ENCODE data around the gene STAT5B.

STAT5B gene

GRCh38 chr17:42171831-42172230, 104.4 kb downstream of the STAT5B start:
- no peak for DNase-seq (ENCODE audit: low read depth)
- H3K4me3 ChIP-seq (ENCODE audit: control insufficient read depth, low read depth, low read length): no peak overlapping the region
- TF ChIP-seq CTCF (IDR thresholded peaks at IDR 0.05; ENCODE audit: control insufficient read depth, insufficient read depth, low read depth, low read length, missing control alignments): no peak

- no peak for TF ChIP-seq CTCF (IDR thresholded peaks at IDR 0.05; ENCODE audit: control insufficient read depth, insufficient read depth, low read depth, low read length, missing control alignments)
- DNase-seq (ENCODE audit: low read depth): no peak
- H3K4me3 ChIP-seq (ENCODE audit: control insufficient read depth, low read depth, low read length): no peak overlapping the region
Observed at GRCh38 chr17:42169351-42169750, 106.8 kb downstream of the STAT5B start.

GRCh38 chr17:42167807-42168206, 108.4 kb downstream of the STAT5B start:
- no peak for DNase-seq (ENCODE audit: low read depth)
- no peak for TF ChIP-seq CTCF (IDR thresholded peaks at IDR 0.05; ENCODE audit: control insufficient read depth, insufficient read depth, low read depth, low read length, missing control alignments)
- no peak overlapping the region for H3K4me3 ChIP-seq (ENCODE audit: control insufficient read depth, low read depth, low read length)

- no peak overlapping the region for H3K4me3 ChIP-seq (ENCODE audit: control insufficient read depth, low read depth, low read length)
- no peak for DNase-seq (ENCODE audit: low read depth)
- TF ChIP-seq CTCF (IDR thresholded peaks at IDR 0.05; ENCODE audit: control insufficient read depth, insufficient read depth, low read depth, low read length, missing control alignments): no peak
Observed at GRCh38 chr17:42166196-42166763, 109.9 kb downstream of the STAT5B start.

- TF ChIP-seq CTCF (IDR thresholded peaks at IDR 0.05; ENCODE audit: control insufficient read depth, insufficient read depth, low read depth, low read length, missing control alignments): no peak
- DNase-seq (ENCODE audit: low read depth): no peak
Observed at GRCh38 chr17:42165751-42166150, 110.4 kb downstream of the STAT5B start.

GRCh38 chr17:42163696-42164407, 112.3 kb downstream of the STAT5B start:
- H3K4me3 ChIP-seq (ENCODE audit: control insufficient read depth, low read depth, low read length): no peak overlapping the region
- no peak for DNase-seq (ENCODE audit: low read depth)
- TF ChIP-seq CTCF (IDR thresholded peaks at IDR 0.05; ENCODE audit: control insufficient read depth, insufficient read depth, low read depth, low read length, missing control alignments): no peak

More at GRCh38 chr17:42165751-42166150, 110.4 kb downstream of the STAT5B start:
- H3K4me3 ChIP-seq (ENCODE audit: control insufficient read depth, low read depth, low read length): no peak overlapping the region

Measured in AG09309 (cell line).